ENCODE measurements around the gene DACT3.

DACT3 gene

DNA sequence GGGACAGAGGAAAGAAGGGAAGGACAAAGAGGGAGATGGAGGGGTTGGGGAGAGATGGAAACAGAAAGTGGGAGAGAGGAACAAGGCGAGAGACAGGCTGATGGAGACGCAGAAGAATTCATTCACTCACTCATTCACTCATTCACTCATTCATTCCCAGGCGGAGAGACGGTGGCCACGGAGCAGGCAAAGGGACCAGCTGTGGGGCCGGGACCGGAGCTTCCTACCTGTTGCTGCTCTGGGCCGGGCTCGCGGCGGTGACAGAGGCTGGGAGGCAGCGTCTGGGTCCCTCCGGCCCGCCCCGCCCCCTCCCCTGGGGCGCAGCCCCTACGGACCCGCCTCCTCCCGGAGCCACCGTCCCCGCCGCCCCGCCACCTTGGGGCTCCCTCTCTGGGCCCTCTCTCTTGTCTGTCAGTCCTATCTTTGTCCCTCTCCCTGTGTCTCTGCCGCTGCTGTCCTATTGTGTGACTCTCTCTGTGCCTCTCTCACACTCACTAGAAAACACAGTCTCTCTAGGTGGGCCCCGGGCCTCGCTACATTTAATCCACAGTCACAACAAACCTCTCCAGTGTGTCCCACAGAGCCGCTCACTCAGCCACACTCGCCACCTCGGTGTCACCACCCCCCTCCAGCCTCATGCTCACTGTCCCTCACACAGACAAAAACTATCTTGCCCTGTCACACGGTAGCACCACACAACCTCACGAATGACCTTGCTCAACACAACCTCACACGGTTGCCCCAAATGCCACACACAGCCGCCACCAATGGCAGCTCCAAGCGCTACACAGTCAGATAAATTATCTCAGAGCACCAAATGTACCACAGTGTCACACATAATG is 24.8 kb downstream of the DACT3 start, which contains the start of gene GNG8:
GNG8 (minus strand) TSS at position 283 of the 842 bp plus-strand sequence. CDS start 1,520 bp downstream, outside the sequence.
- in situ Hi-C loops (cut with HindIII; ENCODE audit: low sequenced_read_pairs) = no loop called here

DNA sequence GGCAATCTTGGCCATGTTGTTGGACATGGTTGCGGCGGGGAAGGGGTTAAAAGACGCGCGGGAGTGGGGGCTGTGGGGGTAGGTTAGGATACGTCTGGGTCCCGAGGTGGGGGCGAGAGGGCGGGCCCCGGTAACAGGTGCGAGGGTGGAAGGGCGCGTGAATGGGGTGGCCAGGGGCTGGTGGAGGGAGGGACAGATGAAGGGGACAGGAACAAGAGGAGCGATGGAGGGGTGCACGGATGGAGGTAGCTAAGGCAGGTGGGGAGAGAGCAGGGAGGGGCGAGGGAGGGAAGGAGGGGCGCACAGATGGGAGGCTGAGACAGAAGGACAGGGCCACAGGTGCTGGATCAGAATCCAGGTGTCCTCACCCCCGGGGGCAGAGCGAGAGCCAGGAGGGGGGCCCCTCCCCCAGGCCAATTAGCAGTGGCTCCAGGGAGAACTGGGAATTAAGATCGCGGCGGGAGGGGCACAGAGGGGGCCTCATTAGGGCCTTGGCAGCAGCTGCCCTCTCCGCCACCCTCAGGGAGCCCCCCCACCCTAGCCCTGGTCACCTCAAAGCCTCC is 26.2 kb downstream of the DACT3 start:
- in situ Hi-C loops (cut with HindIII; ENCODE audit: low sequenced_read_pairs) = no loop called here

DNA sequence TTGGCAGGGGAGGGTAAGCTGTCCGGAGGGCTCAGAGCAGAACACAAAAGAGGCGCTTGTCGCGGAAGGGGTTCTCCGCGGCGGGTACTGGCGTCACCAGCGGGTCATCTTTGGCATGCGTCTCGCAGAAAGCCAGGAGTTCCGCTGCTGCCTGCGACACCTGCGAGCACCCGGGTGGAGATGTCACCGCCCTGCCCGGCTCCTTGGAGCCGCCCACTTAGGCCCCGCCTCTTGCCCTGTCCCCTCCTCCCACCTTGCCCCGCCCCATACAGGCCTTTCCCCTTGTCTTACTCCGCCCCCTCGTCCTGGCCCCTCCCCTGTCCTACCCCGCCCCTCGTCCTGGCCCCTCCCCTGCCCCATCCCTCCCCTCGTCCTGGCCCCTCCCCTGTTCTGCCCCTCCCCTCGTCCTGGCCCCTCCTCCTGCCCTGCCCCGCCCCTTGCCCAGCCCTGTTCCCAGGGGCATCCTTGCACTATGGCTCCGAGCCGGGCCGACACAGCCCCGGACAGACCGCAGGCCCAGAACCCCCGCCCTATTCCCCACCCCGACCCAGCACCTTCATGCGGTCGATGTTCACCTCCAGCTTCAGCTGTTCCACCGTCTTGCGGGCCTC is 26.8 kb downstream of the DACT3 start:
- in situ Hi-C loops (cut with HindIII; ENCODE audit: low sequenced_read_pairs) = no loop called here

DNA sequence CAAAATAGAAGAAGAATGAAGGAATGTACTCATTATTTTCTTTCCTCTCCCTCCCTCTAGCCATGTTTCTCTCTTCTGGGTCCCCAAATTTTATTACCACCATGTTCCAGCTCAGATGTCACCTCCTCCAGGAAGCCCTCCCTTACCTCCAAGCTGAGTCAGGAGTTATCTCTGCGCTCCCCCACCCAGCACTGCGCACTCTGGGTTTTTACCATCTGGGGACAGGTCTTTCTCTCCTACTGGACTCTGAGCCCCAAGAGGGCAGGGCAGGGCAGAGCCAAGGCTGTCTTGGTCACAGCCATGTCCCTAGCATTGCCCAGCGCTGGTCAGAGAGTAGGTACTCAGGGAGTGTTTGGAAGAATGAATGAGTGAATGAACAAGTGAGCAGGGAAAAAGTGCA is 27.9 kb downstream of the DACT3 start:
- in situ Hi-C loops (cut with HindIII; ENCODE audit: low sequenced_read_pairs) = no loop called here

DNA sequence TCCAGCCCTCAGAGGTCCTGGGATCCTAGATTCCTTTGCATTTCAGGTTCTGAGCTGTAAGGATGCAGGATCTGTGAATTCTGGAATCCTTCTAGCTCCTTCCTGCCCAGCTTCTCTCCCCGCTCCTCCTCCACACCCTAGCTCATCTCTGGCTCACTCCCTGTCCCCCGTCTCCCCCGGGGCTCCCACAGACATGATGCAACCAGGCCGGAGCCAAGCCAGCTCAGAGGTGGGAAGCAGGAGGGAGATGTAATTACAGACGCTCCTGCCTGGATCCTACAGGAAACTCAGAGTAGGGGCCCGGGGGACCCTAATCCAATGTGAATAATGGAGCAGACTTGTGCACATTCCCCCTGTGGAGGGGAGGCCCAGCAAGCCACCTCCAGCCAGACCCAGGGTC is 29.5 kb downstream of the DACT3 start:
- in situ Hi-C loops (cut with HindIII; ENCODE audit: low sequenced_read_pairs) = no loop called here

DNA sequence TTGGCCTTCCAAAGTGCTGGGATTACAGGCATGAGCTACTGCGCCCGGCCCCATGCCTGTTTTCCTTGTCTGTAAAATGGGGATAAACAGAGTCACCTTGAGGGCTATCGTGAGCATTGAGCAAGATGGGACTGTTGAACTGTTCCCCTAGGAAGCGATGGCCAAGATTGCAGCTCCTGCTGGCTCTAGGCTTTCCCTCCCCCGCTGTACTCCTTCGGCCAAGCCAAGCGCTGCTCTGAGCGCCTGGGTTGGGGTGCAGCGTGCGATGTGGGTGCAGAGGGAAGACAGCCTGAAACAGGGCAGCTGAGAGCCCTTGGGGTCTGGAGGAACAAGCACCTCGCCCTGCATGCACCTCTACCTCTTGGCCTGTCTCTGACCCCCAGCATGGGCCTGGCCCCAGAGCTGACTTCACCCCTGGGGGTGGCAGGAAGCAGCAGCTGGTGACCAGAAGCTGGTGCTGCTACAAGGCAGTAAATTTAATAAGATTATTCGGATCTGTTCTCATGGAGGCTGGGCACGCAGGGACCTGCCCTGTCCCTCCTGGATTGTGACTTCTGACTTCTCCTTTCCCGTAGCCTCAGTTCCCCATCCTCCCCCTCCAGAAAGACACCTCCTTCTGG is 30.3 kb downstream of the DACT3 start:
- in situ Hi-C loops (cut with HindIII; ENCODE audit: low sequenced_read_pairs) = no loop called here

DNA sequence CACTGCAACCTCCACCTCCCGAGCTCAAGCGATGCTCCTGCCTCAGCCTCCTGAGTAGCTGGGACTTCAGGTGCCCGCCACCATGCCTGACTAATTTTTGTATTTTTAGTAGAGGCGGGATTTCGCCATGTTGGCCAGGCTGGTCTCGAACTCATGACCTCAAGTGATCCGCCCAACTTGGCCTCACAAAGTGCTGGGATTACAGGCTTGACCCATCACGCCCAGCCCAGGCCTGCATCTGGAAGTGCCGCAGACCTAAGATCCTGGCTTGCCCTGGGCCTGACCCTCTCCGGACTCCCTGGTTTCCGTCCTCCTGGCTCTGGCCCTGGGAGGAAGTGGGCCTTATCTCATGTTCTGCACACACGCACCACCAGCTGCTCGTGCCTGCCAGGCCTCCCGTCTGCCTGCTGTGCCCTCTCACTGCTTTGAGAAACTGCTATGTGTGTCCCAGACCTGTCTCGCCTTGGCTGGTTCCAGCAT is 31.4 kb downstream of the DACT3 start:
- in situ Hi-C loops (cut with HindIII; ENCODE audit: low sequenced_read_pairs) = loop anchor here (5.0 kb wide), 1 partner anchor 33 kb away; the partner anchor contains the start of gene DACT3

DNA sequence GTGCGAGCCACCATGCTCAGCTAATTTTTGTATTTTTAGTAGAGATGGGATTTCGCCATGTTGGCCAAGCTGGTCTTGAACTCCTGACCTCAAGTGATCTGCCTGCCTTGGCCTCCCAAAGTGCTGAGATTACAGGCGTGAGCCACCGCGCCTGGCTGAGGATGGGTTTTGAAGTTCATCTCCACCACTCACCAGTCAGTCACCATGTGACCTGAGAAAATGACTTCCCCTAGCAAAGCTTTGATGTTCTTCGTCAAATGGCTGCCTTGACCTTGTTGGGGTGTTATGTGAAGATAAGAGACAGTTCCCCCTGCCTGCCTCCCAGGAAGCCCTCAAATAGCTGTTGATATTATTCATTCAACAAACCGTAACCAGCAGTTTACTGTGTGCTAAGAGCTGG is 32.0 kb downstream of the DACT3 start:
- in situ Hi-C loops (cut with HindIII; ENCODE audit: low sequenced_read_pairs) = loop anchor here (5.0 kb wide), 1 partner anchor 33 kb away; the partner anchor contains the start of gene DACT3

DNA sequence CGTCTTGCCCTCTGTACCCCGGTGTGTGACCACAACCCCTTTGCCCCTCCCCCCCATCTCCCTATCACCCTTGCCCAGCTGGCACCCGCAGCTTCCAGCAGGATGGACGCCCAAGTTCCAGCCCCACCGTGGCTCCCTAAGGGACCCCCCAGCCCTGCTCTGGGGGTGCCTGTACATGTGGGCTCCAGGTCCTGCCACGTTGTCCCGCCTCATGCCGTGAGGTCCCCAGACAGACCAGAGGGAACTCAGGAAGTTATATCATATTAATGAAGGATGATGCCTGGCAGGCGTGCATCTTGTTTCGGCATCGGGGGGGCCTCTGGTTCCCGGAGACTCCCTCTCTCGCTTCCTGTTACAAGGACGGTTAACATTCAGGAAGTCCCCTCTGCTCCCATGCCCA is 34.5 kb downstream of the DACT3 start:
- in situ Hi-C loops (cut with HindIII; ENCODE audit: low sequenced_read_pairs) = loop anchor here (5.0 kb wide), 1 partner anchor 36 kb away; the partner anchor contains the start of gene DACT3

DNA sequence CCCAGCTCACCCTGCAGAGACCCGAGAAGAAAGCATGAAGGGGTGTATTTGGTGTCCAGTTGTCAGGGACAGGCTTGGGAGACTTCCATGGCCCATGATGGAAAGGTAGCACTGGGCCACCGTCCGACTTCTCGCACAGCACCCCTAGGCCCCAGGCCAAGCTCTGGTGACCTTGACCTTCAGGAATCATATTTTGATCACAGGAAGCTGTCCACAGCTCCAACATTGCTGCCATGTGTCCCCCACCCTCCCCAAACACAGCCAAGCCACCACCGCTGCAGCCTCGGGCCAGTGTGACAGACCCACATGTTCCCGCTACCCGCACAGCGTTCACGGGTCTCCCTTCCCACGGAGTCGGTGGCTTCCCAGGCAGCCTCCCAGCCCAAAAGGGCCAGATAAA is 35.3 kb downstream of the DACT3 start:
- in situ Hi-C loops (cut with HindIII; ENCODE audit: low sequenced_read_pairs) = loop anchor here (5.0 kb wide), 1 partner anchor 37 kb away; the partner anchor contains the start of gene DACT3

DNA sequence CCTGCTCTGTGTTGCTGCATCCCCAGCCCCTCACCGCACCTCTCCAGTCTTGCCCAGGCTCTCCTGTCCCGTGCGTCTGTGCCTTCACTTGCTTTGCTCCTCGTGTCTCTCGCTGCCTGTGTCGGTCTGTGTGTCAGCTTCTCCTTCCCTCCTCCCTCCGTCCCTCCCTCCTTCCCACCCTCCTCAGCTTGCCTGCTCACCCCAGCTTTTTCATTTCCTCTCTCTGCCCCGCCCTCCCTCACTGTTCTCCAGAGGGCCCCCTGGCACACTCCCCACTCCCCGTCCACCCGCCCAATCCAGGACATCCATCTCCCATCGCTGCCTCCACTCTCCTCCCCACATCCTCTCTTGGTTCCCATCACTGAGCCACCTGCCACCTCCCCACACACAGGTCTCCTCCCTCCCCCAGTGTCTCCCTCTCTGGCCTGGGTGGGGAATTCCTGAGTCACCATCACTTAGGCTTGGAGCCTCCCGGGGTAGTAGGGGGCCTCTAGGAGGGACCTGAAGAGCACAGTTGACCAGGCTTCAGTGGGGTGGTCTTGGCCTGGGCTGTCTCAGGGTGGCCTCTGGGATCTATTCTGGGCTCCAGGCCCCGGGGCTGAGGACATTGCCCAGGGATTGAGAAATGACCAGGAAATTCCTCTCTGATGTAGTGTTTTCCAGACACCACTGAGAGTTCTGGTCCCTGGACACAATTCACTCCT is 35.9 kb downstream of the DACT3 start, which contains the start of gene PTGIR:
PTGIR (minus strand) TSS at position 132 of the 704 bp plus-strand sequence. CDS start 864 bp downstream, outside the sequence.
- in situ Hi-C loops (cut with HindIII; ENCODE audit: low sequenced_read_pairs) = loop anchor here (5.0 kb wide), 1 partner anchor 37 kb away; the partner anchor contains the start of gene DACT3

DNA sequence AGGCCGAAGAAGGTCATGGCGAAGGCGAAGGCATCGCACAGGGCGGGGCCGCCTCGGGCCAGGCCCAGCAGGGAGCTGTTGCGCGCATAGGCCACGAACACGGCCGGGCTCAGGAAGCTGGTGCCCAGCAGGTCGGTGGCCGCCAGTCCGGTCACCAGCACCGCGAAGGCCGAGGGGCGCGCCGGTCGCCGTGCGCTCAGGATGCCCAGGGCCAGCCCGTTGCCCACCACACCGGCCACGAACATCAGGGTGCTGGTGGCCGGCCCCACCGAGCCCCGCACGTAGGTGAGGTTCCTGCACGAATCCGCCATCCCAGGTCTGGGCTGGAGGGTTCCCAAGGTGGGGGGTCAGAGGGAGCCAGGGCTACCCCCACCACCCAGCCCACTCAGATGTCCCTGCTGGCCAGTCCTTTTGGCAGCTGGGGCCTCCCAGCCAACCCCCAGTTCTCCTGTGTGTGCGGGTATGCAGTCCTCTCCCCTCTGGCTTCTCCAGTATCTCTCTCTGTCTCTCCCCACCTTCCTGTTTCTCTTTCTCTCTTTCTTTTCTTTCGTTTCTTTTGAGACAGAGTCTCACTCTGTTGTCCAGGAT is 37.0 kb downstream of the DACT3 start:
- in situ Hi-C loops (cut with HindIII; ENCODE audit: low sequenced_read_pairs) = no loop called here

DNA sequence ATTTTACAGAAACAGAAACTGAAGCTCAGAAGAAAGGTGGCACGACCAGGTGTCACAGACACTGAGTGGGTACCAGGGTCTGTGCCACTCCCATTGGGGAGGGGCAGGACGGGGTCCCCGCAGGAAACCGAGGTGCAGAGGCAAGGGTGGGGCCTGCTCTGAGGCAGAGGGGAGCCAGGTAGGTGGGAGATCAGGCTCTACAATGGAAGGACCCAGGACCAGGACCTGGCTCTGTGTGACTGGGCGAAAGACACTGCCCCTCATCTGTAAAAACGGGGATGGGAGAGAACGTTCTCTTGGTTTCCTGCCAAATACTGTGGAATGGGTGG is 38.9 kb downstream of the DACT3 start:
- in situ Hi-C loops (cut with HindIII; ENCODE audit: low sequenced_read_pairs) = no loop called here

DNA sequence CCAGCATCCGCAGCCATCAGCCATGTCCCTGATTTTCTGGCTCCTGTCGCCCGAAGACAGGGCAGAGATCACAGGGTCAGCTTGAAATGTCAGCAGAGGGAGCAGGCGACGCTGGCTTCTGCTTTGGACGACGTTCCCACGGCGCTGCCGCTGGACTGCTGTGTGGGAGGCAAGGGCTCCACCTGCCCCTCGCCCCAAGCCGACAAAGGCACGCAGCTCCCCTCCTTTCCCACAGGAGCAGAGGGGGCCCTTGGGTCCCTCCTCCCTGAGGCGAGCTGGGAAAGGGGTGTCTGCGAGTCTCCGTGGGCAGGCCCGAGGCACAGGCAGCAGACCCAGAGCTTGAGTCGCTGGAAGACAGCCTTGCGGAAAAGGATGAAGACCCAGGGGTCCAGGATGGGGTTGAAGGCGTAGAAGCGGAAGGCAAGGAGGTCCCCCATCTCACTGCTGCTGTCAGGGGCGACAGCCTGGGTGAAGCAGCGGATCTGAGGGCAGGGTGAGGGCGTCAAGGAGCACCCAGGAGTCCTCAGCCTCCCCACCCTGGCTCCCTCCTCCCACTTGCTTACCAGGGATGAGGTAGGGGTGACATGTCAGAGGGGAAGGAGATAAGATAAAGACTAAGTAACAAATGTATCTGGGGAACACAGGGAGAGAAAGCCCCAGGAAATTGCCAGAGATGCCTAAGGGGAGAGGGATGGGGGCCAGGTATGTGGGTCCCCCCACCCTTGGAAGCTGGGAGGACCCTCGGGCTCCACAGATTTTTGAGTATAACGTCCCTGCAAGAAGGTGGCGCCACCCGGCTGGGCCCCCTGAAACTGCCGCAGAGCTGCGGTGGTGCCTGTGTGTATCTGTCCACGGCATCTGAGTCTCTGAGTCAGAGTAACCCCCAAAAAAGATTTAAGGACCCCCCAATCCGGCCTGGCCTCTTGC is 39.5 kb downstream of the DACT3 start:
- in situ Hi-C loops (cut with HindIII; ENCODE audit: low sequenced_read_pairs) = no loop called here

DNA sequence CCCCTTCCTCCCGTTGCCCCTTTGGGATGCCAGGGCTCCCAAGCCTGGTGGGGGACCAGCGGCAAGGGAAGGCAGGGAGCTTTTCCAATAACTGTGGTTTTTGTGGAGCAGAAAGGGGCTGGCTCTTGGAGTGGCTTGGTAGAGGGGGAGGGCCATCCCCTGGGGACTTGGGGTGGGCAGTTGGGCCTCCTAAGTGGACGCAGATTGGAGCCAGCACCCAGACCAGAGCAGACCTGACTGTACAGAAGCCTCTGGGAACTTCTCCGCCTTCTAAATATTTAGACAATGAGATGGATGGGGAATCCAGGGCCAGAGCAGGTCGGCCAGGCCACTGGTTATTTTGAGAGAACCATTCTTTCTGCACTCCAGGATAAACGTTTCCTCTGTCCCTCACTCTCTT is 40.3 kb downstream of the DACT3 start:
- in situ Hi-C loops (cut with HindIII; ENCODE audit: low sequenced_read_pairs) = no loop called here

DNA sequence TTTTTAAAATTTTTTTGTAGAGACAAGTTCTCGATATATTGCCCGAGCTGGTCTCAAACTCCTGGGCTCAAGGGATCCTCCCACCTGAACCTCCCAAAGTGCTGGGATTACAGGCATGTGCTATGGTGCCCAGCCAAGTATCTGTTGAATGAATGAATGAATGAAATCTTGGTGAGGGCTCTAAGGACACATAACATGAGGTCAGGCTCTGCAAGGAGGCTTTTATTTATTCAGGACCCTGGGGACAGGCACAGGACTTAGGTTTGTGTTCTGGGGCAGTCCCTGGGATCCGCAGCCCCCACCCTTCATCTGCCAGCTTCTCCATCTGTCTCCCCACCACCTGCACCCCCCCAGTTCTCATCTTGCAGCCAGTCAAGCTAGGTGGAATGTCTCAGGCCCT is 40.7 kb downstream of the DACT3 start:
- in situ Hi-C loops (cut with HindIII; ENCODE audit: low sequenced_read_pairs) = no loop called here

DNA sequence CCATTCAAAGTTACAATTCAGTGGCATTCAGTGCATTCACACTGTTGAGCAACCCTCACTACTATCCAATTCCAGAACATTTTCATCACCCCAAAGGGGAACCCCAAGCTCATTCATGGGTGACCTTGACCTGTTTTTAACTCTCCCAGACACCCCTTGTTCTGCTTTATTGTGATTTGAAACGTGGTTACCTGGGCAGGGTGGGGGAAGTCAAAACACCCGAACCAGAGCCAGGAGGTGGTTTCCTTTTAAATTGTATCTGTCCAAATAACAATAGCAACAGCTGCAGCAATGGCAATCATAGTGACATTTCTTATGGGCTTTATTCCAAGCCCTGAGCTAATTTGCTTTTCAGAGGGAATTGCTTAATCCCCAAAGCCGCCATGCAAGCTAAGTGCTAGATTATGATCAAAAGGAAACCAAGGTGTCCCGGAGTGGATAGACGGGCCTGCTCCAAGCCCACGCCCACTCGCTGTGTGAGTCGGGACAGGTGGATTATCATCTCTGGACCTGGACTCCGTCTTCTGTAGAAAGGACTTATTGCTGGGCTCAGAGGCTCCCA is 42.2 kb downstream of the DACT3 start:
- in situ Hi-C loops (cut with HindIII; ENCODE audit: low sequenced_read_pairs) = no loop called here

DNA sequence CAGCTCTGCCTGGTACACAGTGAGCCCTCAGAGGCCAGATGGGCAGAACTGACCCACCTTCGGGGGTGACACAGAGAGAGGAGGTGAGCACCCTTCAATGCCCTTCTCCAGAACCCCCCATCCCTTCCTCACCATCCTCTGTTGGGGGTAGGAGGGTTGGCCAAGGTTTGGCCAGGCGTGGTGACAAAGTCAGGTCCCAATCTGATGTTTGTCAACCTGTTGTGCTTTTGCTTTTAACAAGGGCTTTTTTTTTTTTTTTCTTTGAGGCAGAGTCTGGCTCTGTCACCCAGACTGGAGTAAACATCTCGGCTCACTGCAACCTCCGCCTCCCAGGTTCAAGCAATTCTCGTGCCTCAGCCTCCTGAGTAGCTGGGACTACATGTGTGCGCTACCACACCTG is 43.4 kb downstream of the DACT3 start:
- in situ Hi-C loops (cut with HindIII; ENCODE audit: low sequenced_read_pairs) = no loop called here

All from endothelial cell of hepatic sinusoid (primary cell).